DOHH2 (cell line): Measurements from ENCODE around the gene NLRC3.

Source experiments
- H3F3A ChIP-seq: fragments of 200-600 bp; sonication (generic), shearing (Covaris generic); 2 replicates; pipeline ENCODE4 v1.6.0; 2016; ENCODE audit warnings: antibody characterized with exemption, mild to moderate bottlenecking; ENCODE audit not compliant: control insufficient read depth, insufficient read depth
- H3K27ac ChIP-seq: fragments of 200-600 bp; sonication (generic); 2 replicates; pipeline ENCODE4 v1.5.1; 2014; ENCODE audit warnings: low read depth, mild to moderate bottlenecking, low read length, moderate library complexity
- H3K27me3 ChIP-seq: fragments of 200-600 bp; sonication (generic); 2 replicates; pipeline ENCODE4 v1.6.1; 2014; ENCODE audit warnings: mild to moderate bottlenecking, low read length, mixed read lengths; ENCODE audit not compliant: control insufficient read depth
- H3K36me3 ChIP-seq: fragments of 200-600 bp; sonication (generic); 2 replicates; pipeline ENCODE4 v1.6.1; 2014; ENCODE audit warnings: mild to moderate bottlenecking, low read length, moderate library complexity, mixed read lengths; ENCODE audit not compliant: control insufficient read depth
- H3K4me1 ChIP-seq: fragments of 200-600 bp; sonication (generic); 2 replicates; pipeline ENCODE4 v1.6.1; 2014; ENCODE audit warnings: mild to moderate bottlenecking, low read length, mixed read lengths; ENCODE audit not compliant: control insufficient read depth
- H3K4me2 ChIP-seq: fragments of 200-600 bp; sonication (generic); 2 replicates; pipeline ENCODE4 v1.6.0; 2014; ENCODE audit warnings: mild to moderate bottlenecking, low read length, moderate library complexity
- H3K4me3 ChIP-seq: fragments of 200-600 bp; sonication (generic); 2 replicates; pipeline ENCODE4 v1.5.1; 2014; ENCODE audit warnings: mild to moderate bottlenecking, low read length, mixed read lengths
- H3K79me2 ChIP-seq: fragments of 200-600 bp; sonication (generic); 2 replicates; pipeline ENCODE4 v1.6.1; 2014; ENCODE audit warnings: mild to moderate bottlenecking, low read length, mixed read lengths; ENCODE audit not compliant: control insufficient read depth
- H3K9me2 ChIP-seq: fragments of 200-600 bp; sonication (generic); replicated peaks from 2 replicates; pipeline ENCODE4 v1.6.1; 2014; ENCODE audit warnings: mild to moderate bottlenecking, low read length, mixed read lengths; ENCODE audit not compliant: control insufficient read depth
- H3K9me3 ChIP-seq: fragments of 200-600 bp; sonication (generic); 2 replicates; pipeline ENCODE4 v1.6.1; 2014; ENCODE audit warnings: antibody characterized with exemption, low read length, mixed read lengths; ENCODE audit not compliant: control insufficient read depth, insufficient read depth
- H4K20me1 ChIP-seq: fragments of 200-600 bp; sonication (generic); 2 replicates; pipeline ENCODE4 v1.6.0; 2014; ENCODE audit warnings: low read depth, mild to moderate bottlenecking, antibody characterized with exemption, low read length, moderate library complexity; ENCODE audit not compliant: control insufficient read depth, insufficient read depth
- CTCF ChIP-seq: fragments of 200-600 bp; sonication (generic); IDR thresholded peaks from one replicate; pipeline ENCODE4 v1.5.1; 2014; ENCODE audit warnings: antibody characterized with exemption, mild to moderate bottlenecking, low read depth, low read length; ENCODE audit not compliant: poor library complexity, severe bottlenecking
- EZH2phosphoT487 ChIP-seq: fragments of 200-600 bp; sonication (generic); IDR thresholded peaks from 2 replicates; pipeline ENCODE4 v1.6.1; 2017; ENCODE audit warnings: borderline replicate concordance, mild to moderate bottlenecking, antibody characterized with exemption, low read length, moderate library complexity, mixed read lengths

NLRC3 gene

GRCh38 chr16:3595110-3595486, 17.9 kb upstream of the NLRC3 start:
- Histone ChIP-seq H3K4me3 (no peak overlapping the region), H4K20me1 (no peaks in the 10 kb centered on the region), H3K27me3 (no peaks in the 10 kb centered on the region), H3K9me2 (no peaks in the 10 kb centered on the region), H3K36me3 (peaks cover 79% of the 10 kb centered on the region), H3K4me1 (no peaks in the 10 kb centered on the region), H3F3A (no peaks in the 10 kb centered on the region), H3K9me3 (peaks cover 2% of the 10 kb centered on the region; the same call in 1 of the 2 replicates), H3K79me2 (no peaks in the 10 kb centered on the region), H3K4me2 (no peak overlapping the region), H3K27ac (no peak overlapping the region)
- TF ChIP-seq CTCF = no peak
- no peak for TF ChIP-seq EZH2phosphoT487

- no peak overlapping the region for H3K4me2 ChIP-seq
- no peaks in the 10 kb centered on the region for H3K9me3 ChIP-seq
- no peak overlapping the region for H3K4me3 ChIP-seq
- TF ChIP-seq CTCF (no peak), EZH2phosphoT487 (no peak)
- H3K4me1 ChIP-seq = no peaks in the 10 kb centered on the region; the same call in 1 of the 2 replicates
- H3K36me3 ChIP-seq = peaks cover 78% of the 10 kb centered on the region
- no peaks in the 10 kb centered on the region for H3K27me3 ChIP-seq
- H3K9me2 ChIP-seq = no peaks in the 10 kb centered on the region
- no peaks in the 10 kb centered on the region for H3K79me2 ChIP-seq
- H3K27ac ChIP-seq = no peak overlapping the region
- no peaks in the 10 kb centered on the region for H4K20me1 ChIP-seq
- H3F3A ChIP-seq = no peaks in the 10 kb centered on the region
Observed at GRCh38 chr16:3594316-3595109, 17.3 kb upstream of the NLRC3 start.

GRCh38 chr16:3592559-3592958, 15.4 kb upstream of the NLRC3 start:
- TF ChIP-seq CTCF (no peak), EZH2phosphoT487 (no peak)
- H3K36me3 ChIP-seq = peaks cover 78% of the 10 kb centered on the region
- H3K9me3 ChIP-seq = no peaks in the 10 kb centered on the region
- H3K79me2 ChIP-seq = peaks cover 8% of the 10 kb centered on the region
- no peaks in the 10 kb centered on the region for H3K27me3 ChIP-seq
- no peak overlapping the region for H3K4me3 ChIP-seq
- H3K4me1 ChIP-seq = peaks cover 18% of the 10 kb centered on the region
- H3K27ac ChIP-seq = no peak overlapping the region
- H4K20me1 ChIP-seq = no peaks in the 10 kb centered on the region
- H3F3A ChIP-seq = peaks cover 7% of the 10 kb centered on the region
- no peaks in the 10 kb centered on the region for H3K9me2 ChIP-seq
- no peak overlapping the region for H3K4me2 ChIP-seq
